Activated CD8-positive, alpha-beta memory T cell treated with anti-CD3 and anti-CD28 coated beads, Interleukin-2, amount 50 U/mL, for 1 hour (primary cell): ENCODE data around the gene ASB2.
A peak's percentile ranks its signal among the peaks of the same experiment; 100 is the strongest.

Experiments used
- DNase-seq: peaks from one replicate; pipeline ENCODE4 v3.0.0-alpha.2; 2020; ENCODE audit errors: extremely low read depth

The ASB2 gene

DNA sequence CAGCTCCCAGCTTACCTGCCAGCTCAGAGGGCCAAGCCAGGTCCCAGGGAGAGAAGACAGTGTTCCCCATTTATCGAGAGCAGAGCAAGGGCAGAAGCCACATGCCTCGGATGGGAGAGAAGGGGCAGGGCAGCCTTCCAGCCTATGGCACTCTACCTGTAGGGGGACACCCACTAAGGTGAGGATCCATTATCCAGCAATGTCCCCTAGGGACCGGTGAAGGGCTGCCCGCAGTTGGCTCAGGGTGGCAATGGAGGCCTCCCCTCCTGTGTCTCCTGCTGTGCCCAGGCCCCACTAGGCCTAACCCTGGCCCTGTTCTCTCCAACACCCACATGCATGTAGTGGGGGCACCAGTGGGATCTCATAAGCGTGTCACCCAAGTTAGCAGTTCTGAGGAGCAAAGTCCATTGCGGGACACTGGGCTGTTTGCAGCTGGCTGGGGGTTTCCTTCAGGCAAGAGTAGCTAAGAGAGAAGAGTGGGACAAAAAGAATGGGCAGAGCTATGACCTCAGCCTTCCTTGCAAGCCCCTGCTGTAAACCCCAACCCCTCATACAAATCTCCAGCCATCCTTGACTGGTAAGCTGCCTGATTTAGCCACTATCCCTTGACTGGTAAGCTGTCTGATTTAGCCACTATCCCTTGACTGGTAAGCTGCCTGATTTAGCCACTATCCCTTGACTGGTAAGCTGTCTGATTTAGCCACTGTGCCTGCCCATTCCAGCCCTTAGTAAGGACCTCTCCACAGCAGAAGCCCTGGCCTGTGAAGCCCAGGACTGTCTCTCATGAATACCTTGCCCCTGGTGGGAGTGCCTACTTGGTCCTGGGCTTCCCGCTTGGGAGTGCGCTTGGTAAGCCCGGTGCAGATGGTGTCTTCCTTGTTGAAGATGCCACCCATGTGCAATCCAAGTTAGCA, 5.2 kb upstream of the ASB2 start:
- DNase-seq = no peak

DNA sequence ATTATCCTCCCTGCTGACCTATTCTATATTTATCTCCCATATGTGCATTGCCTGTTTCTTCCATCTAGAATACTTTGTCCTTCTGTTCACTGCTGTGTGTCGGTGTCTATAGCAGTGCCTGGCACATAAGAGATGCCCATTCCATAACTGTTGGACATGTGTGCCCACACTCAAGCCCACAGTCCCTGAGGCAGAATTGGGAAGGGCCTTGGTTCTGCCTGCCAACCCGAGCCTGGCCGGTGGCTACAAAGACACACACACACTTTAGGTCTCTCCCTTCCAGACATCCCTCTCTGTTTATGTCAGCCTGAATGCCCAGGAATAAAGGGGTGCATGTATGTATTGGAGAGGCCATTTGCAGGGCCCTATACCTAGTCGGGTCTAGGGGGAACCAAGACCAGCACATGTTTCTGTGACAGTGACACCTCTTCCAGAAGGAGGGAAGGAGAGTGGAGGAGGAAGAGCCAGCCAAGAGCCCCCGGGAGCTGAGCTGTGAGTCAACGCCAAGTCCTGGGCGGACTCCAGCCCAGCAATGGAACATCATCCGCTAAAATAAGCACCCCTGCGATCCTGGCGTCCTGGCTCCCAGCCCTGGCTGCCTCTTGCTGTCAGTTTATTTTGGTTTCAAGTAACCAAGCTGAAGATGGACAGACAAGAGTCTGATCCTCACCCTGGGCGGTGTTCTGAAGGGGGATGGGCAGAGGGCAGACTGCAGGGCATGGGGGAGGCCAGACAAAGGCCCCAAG, 4.3 kb upstream of the ASB2 start:
- DNase-seq = no peak

DNA sequence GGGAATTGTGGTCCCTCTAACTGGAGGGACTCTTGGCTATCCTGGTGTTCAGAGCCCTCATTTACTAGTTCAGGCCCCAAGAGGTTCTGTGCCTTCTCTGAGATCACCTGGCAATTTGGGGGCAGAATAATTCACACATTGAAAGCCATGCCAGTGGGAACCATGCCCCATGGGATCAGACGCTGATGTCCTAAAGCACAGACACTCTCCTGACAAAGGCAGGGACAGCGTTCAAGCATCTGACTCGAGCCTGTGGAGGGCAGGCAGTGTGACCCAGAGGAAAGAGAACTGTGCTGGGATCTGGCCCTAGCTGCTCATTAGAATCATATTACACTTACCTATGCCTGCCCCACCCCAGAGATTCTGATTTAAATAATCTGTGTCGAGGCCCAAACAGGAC, 2.4 kb upstream of the ASB2 start:
- no peak for DNase-seq

DNA sequence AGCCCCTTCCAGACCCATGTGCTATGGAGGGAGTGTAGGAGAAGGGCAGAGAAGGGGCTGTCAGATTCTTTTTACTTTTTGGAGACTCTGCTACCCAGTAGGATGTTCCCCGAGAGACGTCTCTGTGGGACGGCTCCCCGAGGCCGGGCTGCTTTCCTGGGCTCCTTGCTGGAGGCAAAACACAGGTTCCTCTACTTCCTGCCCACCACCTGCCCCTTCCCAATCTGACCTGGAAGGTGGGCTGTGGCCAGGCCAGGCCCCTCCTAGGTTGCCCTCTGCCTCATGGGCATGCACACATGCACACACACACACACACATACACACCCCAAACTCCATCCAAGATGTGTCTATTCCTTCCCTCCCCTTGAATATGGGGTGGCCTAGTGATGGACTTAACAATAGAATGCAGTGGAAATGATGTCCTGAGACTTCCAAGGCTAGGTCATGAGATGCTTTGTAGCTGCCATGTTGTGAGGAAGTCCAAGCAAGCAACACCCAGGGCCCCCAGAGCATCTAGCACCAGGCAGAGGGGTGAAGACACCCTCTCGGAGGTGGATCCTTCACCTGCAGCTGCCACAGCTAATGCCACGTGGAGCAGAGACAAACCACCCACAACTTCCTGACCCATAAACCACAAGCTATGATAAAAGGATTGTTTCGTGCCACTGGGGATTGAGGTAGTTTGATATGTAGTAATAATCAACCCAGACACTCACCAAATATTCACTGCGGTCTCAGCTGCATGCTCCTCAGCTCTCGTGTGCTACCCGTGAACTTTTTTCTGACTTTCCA, 1.6 kb upstream of the ASB2 start:
- peak; percentile 61 for DNase-seq

DNA sequence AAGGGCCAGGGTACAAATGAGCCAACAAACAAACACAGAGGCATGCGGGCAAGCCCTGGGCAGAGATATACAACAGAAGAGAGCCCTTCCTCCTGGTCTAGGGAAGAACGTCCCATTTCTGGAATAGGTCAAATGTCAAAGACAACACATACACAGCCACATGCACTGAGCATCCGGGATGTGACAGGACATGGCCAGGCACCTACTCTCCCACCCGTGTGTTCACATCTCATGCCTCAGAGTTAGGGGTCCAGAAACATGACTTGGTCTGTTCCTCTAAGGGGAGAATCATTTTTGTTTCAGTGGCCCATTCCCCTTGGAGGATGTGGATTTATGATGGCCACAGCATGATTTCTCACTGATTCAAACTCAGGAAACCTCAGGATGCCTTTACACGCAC, 801 bp upstream of the ASB2 start:
- DNase-seq = no peak

DNA sequence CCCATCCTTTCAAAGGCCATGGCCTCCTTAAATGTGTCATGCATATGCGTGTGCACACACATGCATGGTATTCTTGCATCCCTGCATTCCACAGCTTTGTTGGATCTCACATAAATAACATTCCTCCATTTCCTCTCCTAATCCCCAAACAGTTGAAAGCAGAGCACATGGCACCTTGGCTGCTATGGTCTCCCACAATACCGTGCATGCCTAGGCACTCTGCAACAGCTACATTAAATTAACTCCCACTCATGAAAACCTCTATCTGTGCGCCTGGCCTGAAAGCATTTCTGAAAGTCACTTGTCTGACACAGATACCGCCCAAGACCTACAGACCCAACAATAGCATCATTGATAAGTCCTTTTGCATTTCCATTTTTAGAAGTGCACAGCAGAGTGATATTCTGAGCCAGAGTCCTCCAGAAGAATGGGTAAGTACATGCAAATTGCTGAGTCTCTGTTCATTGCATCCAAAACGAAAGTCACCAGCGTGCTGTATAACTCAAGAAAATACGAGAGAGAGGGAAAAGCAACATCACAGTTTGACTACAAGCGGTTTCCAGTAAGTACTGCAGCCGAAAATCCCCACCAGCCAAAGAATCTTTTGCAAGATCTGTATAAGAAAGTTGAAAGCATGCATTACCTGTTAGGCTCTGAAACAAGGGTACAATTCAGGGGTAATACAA, 436 bp downstream of the ASB2 start:
- no peak for DNase-seq

DNA sequence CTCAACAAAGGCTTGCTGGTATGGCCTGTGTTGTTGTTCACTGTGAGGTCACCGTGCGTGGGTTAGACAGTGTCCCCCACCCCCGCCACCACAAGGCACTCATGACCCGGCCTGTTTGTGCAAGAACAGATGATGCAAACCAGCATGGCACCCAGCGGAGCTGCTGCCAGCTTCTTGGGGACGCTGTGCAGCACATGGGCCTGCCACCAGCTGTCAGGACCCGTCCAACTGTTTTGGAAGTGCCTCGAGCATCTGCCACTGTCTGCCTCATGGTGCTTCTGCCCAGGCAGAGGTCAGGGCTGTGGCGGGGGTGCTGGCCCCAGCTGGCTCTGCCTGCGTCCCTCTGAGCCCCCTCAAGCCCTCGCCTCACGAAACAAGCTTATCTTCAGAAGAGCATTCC, 1.5 kb downstream of the ASB2 start:
- DNase-seq = no peak

DNA sequence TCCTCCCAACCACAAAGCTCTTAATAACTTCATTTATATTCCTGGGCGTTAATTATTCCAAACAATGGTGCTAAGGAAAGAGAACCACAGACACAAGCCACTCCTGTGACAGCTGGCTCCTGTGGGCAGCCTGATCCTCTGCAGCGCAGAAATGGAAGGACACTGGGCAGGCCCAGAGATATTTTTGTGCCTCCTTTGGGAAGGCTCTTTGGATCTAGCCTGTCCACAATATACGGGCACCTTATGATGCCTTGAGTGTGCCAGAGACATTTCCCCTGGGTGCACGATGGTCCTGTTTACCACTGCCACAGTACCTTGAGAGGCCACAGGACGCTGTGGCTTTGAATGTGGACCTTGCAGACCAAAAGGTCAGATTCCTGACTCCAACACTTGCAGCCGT, 2.1 kb downstream of the ASB2 start:
- no peak for DNase-seq

DNA sequence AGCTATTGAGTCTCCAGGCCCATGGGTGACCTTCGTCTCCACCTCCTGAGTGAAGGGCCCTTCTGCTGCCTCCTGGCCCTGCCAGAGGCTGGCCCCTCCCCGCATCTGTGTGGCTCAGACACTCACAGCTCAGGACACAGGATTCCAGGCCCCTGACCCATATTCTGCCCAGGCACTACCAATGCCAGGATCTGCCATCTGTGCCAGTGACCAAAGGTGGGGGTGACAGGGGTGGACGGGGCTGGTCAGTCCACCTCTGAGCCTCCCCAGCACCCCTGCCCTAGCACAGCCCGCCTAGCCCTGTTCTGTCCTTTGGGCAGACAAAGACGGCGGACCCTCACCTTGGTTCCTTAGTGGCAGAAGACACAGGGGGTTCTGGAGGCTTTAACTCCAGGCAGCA, 2.8 kb downstream of the ASB2 start:
- DNase-seq = no peak

DNA sequence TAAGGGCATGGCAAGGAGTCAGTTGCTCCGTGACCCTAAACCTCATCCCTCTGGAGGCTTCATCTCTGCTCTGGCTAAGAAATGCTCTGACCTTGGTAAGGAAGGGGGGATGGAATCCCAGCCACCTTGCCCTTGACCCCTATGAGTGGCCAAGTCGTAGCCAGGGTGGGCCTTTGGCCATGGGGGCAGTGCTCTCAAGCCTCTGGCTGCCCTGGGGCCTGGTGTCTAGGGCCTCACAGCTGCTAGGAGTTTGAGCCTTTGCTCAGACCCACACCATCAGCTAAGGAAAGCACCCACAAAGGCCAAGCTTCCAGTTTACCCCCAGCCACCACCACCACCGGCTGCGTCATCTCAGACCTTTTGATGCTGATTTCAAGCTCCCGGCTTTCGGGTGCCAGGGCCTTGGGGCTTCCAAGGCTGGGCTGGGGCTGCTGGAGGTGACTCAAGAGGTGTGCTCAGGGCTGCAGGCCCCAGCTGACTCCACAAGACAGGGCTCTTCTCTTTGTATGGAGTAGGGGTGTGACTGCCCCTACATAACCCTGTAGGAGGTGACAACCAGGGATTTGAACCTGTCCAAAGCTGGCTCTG, 3.7 kb downstream of the ASB2 start:
- DNase-seq = no peak

DNA sequence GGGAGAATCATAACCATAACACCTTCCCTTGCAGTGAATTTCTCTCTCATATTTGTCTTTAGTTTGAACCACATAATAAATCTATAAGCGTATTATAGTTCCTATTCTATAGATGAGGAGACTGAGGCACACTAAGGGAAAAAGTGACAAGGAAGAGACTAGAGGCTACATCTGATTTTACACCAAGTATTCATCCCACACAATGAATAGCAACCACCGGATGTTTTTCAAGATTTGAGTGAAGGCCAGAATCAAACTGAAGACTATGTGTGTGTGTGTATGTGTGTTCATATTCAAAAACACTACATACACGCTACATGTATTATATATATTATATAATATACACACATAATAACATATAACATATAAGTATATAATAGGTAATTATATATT, 4.7 kb downstream of the ASB2 start:
- DNase-seq = no peak

DNA sequence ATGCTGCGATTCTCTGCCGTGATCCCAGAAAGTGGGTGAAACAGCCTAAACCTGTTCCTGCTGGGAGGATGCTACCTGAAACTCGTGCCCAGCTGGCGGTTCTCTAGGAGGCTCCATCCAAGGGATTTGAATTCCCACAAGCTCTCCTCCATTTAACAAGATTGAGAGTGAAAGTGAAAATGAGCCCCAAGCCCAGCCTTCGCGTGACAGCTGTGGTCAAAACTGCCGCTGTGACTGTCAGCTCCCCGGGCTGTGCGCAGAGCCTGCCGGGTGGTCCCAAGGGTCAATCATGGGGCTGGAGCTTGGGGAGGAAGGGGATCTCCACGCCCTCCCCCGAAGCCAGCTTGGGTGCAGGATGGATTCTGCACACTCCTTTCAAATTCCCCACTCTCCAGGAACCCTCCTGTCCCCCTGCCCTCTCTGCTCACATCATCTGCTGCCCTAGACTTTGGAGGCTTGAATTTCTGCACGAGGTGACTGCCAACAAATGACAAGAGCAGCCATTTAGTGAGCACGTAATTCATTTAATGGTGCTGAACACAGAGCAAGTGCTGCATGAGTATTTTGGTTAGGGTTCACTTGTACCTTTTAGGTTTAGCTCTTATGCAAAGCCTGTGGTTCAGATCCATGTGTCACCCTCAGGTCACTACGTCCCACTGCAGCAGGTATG, 5.3 kb downstream of the ASB2 start:
- no peak for DNase-seq

DNA sequence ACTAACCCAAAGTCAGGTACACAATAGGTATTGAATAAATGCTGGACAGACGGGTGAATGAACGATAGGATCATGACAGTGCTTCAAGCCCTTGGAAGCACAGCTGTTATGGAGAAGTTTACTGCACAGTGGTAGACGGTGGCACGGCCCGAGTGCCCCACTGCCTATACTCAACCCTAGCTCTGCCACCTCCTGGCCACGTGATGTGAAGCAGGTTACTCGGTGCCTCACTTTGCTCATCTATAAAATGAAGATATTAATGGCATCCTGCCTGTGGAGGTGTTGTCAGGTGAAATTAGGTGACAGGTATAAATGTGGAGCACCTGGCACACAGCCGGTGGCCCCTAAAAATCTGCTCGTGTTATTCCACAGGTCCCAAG, 5.8 kb downstream of the ASB2 start:
- DNase-seq = no peak

DNA sequence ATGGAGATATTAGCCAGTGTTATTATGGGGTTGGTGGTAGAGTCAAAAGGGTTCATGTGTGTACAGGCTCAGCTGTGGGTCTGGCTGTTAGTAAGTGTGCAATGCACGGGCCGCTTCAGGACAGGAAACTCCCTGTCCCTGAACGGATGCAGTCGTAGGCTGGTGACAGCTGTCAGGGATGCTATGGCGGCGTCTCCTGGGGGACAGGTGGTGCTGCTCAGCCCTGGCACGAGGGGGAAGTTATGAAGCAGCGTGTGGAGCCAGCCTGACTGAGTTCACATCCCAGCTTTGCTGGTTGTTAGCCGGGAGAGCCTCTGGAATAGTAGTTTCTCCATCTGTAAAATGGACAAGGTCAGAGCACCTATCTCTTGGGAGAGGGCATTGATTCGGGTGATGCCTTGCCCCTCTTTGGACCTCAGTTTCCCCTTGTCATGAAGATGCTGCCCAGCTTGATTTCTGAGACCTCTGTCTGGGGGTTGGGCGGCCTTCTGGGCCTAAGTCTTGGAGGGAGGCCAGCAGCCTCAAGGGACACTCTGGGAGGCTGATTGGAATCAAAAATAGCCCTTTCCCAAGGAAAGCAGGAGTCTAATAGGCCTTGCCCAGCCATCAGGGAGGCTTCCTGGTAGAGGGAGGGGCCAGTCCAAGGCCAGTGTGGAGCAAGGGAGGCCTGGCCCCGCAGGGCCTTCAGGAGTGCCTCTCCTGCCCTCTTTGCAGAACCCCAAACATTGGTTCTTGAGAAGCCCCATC, 7.1 kb downstream of the ASB2 start:
- no peak for DNase-seq

DNA sequence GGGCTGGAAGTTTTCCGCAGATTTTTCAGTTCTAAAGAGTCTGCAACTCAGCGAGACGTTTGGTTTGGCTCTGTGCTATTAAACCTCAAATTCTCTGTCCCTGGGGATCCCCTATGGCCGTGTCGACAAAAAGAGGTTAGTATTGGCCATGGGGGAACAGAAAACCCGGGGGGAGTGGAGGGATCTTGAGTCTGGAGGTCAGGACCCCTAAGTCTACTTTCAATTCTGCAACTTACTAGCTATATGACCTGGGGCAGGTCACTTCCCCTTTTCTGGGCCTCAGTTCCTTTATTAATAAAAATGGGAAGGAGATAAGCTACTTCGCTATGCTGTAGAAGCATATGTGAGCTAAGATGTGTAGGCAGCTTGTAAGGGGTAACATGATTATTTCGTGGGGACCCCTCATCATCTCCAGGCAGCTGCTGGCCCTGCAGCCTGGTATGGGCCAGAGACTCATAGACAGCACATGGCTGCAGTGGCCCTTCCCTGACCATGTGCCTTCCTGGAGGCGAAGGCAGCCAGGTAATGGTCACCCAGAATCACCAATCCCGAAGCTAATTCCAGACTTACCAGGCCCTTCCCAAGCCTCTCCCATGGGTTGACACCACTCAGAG, 8.6 kb downstream of the ASB2 start:
- DNase-seq = no peak

DNA sequence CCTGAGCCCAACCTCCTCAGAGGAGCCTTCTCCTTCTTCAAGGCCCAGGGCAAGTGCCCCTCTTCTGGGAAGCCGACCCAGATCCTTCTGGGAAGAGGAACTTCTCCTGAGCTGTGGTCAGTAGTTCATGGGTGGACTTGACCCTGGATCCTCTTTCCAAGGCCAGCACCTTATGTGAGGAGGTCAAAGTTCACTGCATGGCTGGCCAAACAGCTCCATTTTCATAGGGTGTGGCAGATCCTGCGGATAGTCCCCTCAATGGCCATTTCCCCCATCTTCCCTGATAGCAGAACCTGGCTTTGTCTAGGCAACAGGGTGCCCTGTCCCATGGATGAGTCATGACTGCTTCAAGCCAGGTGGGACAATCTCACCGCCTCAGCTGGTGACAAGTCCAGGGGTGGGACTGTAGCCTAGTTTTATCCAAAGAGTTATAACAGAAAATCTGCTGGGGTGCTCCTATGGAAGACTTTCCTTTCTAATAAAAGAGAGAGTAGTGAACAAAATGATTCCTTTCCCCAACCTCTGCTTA, 10.4 kb downstream of the ASB2 start:
- DNase-seq = no peak

DNA sequence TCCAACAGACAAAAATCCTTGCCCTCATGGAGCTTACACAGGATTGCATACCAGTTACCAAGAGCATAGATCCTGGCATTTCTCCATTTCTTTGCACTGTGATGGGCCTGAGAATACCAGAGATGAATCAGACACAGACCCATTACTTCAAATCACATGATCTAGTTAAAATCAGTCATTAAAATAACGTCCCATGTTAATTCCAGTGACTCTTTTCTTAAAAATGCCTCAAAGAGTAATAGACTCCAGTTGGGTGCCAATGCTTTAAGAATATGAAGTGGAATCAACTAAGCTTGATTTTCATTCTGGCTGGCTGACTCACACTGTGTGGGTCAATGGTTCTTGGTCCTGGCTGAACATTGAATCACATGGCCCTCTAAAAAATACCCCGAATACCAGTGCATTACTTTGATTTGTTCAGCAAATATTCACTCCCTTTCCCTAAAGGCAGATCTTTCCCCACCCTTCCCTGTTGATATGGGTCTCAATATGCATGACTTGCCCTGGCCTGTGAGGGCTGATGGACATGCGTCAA, 11.0 kb downstream of the ASB2 start:
- DNase-seq = no peak

DNA sequence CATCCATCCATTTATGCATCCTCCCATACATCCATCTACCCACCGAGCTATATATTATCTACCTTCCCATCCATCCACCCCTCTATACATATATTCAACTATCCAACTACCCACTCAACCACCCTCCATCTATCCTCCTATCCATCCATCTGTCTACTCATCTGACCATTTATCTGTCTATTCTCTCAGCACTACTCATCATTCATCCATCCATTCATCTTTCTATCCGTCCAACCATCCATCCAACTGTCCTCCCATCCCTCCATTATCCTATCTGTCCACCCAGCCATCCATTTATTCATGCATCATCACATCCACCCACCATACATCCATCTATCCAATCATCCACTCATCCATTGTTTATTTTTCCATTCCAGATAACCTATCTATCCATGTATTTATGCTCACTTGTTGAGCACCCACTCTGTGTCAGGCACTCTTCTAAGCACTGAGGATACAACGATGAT, 11.5 kb downstream of the ASB2 start:
- no peak for DNase-seq

DNA sequence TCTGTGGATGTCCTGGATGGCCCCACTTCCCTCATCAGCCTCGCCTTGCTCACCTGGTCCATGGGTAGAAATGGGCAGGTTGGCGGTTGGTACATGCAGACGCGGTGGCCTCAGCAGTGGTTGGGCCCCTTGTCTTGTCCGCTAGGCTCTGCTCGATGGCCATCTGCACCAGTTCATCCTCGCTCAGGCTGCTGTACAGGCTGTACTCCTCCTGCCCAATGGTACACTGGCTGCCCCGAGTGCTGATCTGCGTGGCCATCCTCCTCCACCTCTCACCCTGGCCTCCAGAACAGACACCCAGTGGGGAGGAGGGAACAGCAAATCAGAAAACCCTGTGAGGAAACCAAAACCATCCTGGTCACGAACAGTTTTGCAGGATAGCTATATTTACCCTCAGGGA, 12.1 kb downstream of the ASB2 start:
- no peak for DNase-seq
